Trophoblast cell (in vitro differentiated cells and primary cell): ENCODE measurements around the gene GEMIN8.

Experiments used
- DNase-seq, 2 donors: peaks; one replicate each; pipeline ENCODE4 v3.0.0-alpha.2; 2016
- H2AFZ ChIP-seq: 2 replicates; pipeline ENCODE4 v1.6.1; 2013; ENCODE audit warnings: low read length, moderate library complexity, mild to moderate bottlenecking; ENCODE audit not compliant: insufficient read depth, poor library complexity
- H2AK5ac ChIP-seq: 2 replicates; pipeline ENCODE4 v1.6.1; 2013; ENCODE audit warnings: mild to moderate bottlenecking, low read length
- H2BK120ac ChIP-seq: 2 replicates; pipeline ENCODE4 v1.6.1; 2013; ENCODE audit warnings: low read length, mild to moderate bottlenecking, moderate library complexity; ENCODE audit not compliant: insufficient read depth, poor library complexity
- H2BK12ac ChIP-seq: 2 replicates; pipeline ENCODE4 v1.6.1; 2013; ENCODE audit warnings: mild to moderate bottlenecking, low read length, moderate library complexity
- H2BK5ac ChIP-seq: 2 replicates; pipeline ENCODE4 v1.6.1; 2013; ENCODE audit warnings: low read length, low read depth, moderate library complexity, mild to moderate bottlenecking; ENCODE audit not compliant: poor library complexity
- H3K14ac ChIP-seq: 2 replicates; pipeline ENCODE4 v1.6.1; 2013; ENCODE audit warnings: mild to moderate bottlenecking, low read length
- H3K18ac ChIP-seq: 2 replicates; pipeline ENCODE4 v1.6.1; 2013; ENCODE audit warnings: mild to moderate bottlenecking, low read length
- H3K23ac ChIP-seq: 2 replicates; pipeline ENCODE4 v1.6.1; 2013; ENCODE audit warnings: low read length
- H3K27ac ChIP-seq: 2 replicates; pipeline ENCODE4 v1.5.1; 2013; ENCODE audit warnings: low read depth, mild to moderate bottlenecking, inconsistent platforms, low read length, moderate library complexity
- H3K27me3 ChIP-seq: 2 replicates; pipeline ENCODE4 v1.6.1; 2013; ENCODE audit warnings: inconsistent platforms, mild to moderate bottlenecking, low read length, moderate library complexity; ENCODE audit not compliant: insufficient read depth
- H3K36me3 ChIP-seq, 2 experiments: 1 replicate in 1 of 2; 2 replicates in 1 of 2; pipeline ENCODE4 v1.6.1; 2013; ENCODE audit warnings: low read length in 2 of 2, mild to moderate bottlenecking in 2 of 2, moderate library complexity in 1 of 2; ENCODE audit not compliant: insufficient read depth in 2 of 2, control insufficient read depth in 1 of 2
- H3K4ac ChIP-seq: 2 replicates; pipeline ENCODE4 v1.6.1; 2013; ENCODE audit warnings: low read depth, mild to moderate bottlenecking, low read length, moderate library complexity
- H3K4me1 ChIP-seq, 2 experiments: 1 replicate in 1 of 2; 2 replicates in 1 of 2; pipeline ENCODE4 v1.6.1; 2013; ENCODE audit warnings: low read length in 2 of 2, mild to moderate bottlenecking in 2 of 2, moderate library complexity in 1 of 2; ENCODE audit not compliant: insufficient read depth in 2 of 2, control insufficient read depth in 1 of 2
- H3K4me2 ChIP-seq: 2 replicates; pipeline ENCODE4 v1.6.1; 2013; ENCODE audit warnings: inconsistent platforms, mild to moderate bottlenecking, low read length, moderate library complexity
- H3K4me3 ChIP-seq: 2 replicates; pipeline ENCODE4 v1.5.1; 2013; ENCODE audit warnings: mild to moderate bottlenecking, low read depth, low read length, inconsistent platforms
- H3K79me1 ChIP-seq: one replicate; pipeline ENCODE4 v1.6.1; 2013; ENCODE audit warnings: low read length
- H3K79me2 ChIP-seq: 2 replicates; pipeline ENCODE4 v1.6.1; 2013; ENCODE audit warnings: low read length, mild to moderate bottlenecking; ENCODE audit not compliant: control insufficient read depth, insufficient read depth, poor library complexity
- H3K9ac ChIP-seq: 2 replicates; pipeline ENCODE4 v1.6.1; 2013; ENCODE audit warnings: mild to moderate bottlenecking, low read length
- H3K9me3 ChIP-seq: 2 replicates; pipeline ENCODE4 v1.6.1; 2013; ENCODE audit warnings: low read depth, mild to moderate bottlenecking, control low read depth, inconsistent platforms, low read length; ENCODE audit not compliant: insufficient read depth
- H4K12ac ChIP-seq: 2 replicates; pipeline ENCODE4 v1.6.1; 2013; ENCODE audit warnings: low read depth, mild to moderate bottlenecking, low read length, moderate library complexity
- H4K8ac ChIP-seq: 2 replicates; pipeline ENCODE4 v1.6.1; 2013; ENCODE audit warnings: low read depth, mild to moderate bottlenecking, low read length, moderate library complexity
- H4K91ac ChIP-seq: one replicate; pipeline ENCODE4 v1.6.1; 2013; ENCODE audit warnings: low read depth, mild to moderate bottlenecking, low read length, moderate library complexity
- WGBS: extraction: QIAGEN DNeasy Blood & Tissue Kit; methylation state at CpG from one replicate; pipeline ENCODE4 v1.1.7; 2013; ENCODE audit warnings: missing lambda C conversion rate; ENCODE audit not compliant: insufficient read length, insufficient coverage; ENCODE audit errors: extremely low coverage; 5-methylcytosine and 5-hydroxymethylcytosine counted together

Gene GEMIN8

GRCh38 chrX:14051416-14051815 is 21.7 kb upstream of the GEMIN8 start:
- no peak overlapping the region for H2BK12ac ChIP-seq
- no peak overlapping the region for H2AFZ ChIP-seq
- no CpG with 5 or more reads among the region's 5 CpGs for WGBS
- H4K12ac ChIP-seq, result no peak overlapping the region
- H3K9ac ChIP-seq, result no peak overlapping the region
- H4K91ac ChIP-seq, result no peak overlapping the region
- H2BK120ac ChIP-seq, result no peak overlapping the region
- H3K9me3 ChIP-seq, result no peaks in the 10 kb centered on the region
- no peak overlapping the region for H3K27ac ChIP-seq
- no peak overlapping the region for H2BK5ac ChIP-seq
- H3K79me1 ChIP-seq, result no peaks in the 10 kb centered on the region
- H2AK5ac ChIP-seq, result no peak overlapping the region
- no peak overlapping the region for H3K4me2 ChIP-seq
- H3K18ac ChIP-seq, result no peak overlapping the region
- H4K8ac ChIP-seq, result no peak overlapping the region
- no peaks in the 10 kb centered on the region for H3K4me1 ChIP-seq
- no peaks in the 10 kb centered on the region for H3K36me3 ChIP-seq
- H3K27me3 ChIP-seq, result no peaks in the 10 kb centered on the region
- H3K14ac ChIP-seq, result no peak overlapping the region
- no peak overlapping the region for H3K4me3 ChIP-seq
- no peaks in the 10 kb centered on the region for H3K79me2 ChIP-seq
- no peak overlapping the region for H3K23ac ChIP-seq
- no peak for DNase-seq
- H3K4ac ChIP-seq, result no peak overlapping the region

- no CpG with 5 or more reads among the region's 1 CpG for WGBS
- H2AFZ ChIP-seq, result no peak overlapping the region
- no peak overlapping the region for H4K91ac ChIP-seq
These were observed 21.0 kb upstream of the GEMIN8 start for GRCh38 chrX:14050709-14051108.

GRCh38 chrX:14043209-14043608 is 13.5 kb upstream of the GEMIN8 start:
- Histone ChIP-seq H2AK5ac (no peak overlapping the region), H2BK120ac (no peak overlapping the region), H3K4me1 (no peaks in the 10 kb centered on the region), H3K27ac (no peak overlapping the region), H3K14ac (no peak overlapping the region), H2BK12ac (no peak overlapping the region), H4K8ac (no peak overlapping the region), H3K27me3 (no peaks in the 10 kb centered on the region), H2BK5ac (no peak overlapping the region), H3K9ac (no peak overlapping the region), H3K4me3 (no peak overlapping the region), H2AFZ (no peak overlapping the region), H3K4me2 (no peak overlapping the region), H3K23ac (no peak overlapping the region), H3K79me2 (no peaks in the 10 kb centered on the region), H3K79me1 (no peaks in the 10 kb centered on the region), H3K4ac (no peak overlapping the region), H3K18ac (no peak overlapping the region), H3K36me3 (no peaks in the 10 kb centered on the region), H4K91ac (no peak overlapping the region), H4K12ac (no peak overlapping the region), H3K9me3 (no peaks in the 10 kb centered on the region)
- no peak for DNase-seq

More at GRCh38 chrX:14050709-14051108, 21.0 kb upstream of the GEMIN8 start:
- H3K36me3 ChIP-seq, result no peaks in the 10 kb centered on the region
- no peak overlapping the region for H3K9ac ChIP-seq
- no peak overlapping the region for H3K14ac ChIP-seq
- H3K4me1 ChIP-seq, result no peaks in the 10 kb centered on the region
- no peaks in the 10 kb centered on the region for H3K9me3 ChIP-seq
- no peak overlapping the region for H3K23ac ChIP-seq
- DNase-seq, result no peak
- H2BK5ac ChIP-seq, result no peak overlapping the region
- H3K27ac ChIP-seq, result no peak overlapping the region
- H3K18ac ChIP-seq, result no peak overlapping the region
- H3K4me3 ChIP-seq, result no peak overlapping the region
- no peaks in the 10 kb centered on the region for H3K79me1 ChIP-seq
- no peaks in the 10 kb centered on the region for H3K79me2 ChIP-seq
- H2AK5ac ChIP-seq, result no peak overlapping the region
- no peak overlapping the region for H2BK12ac ChIP-seq
- H4K12ac ChIP-seq, result no peak overlapping the region
- no peak overlapping the region for H3K4me2 ChIP-seq
- H3K27me3 ChIP-seq, result no peaks in the 10 kb centered on the region
- H4K8ac ChIP-seq, result no peak overlapping the region
- H3K4ac ChIP-seq, result no peak overlapping the region
- no peak overlapping the region for H2BK120ac ChIP-seq

- H2AK5ac ChIP-seq, result no peak overlapping the region
- H3K18ac ChIP-seq, result no peak overlapping the region
- H3K27ac ChIP-seq, result no peak overlapping the region
- H3K79me1 ChIP-seq, result no peaks in the 10 kb centered on the region
- H3K9ac ChIP-seq, result no peak overlapping the region
- H2AFZ ChIP-seq, result no peak overlapping the region
- no peak overlapping the region for H3K4ac ChIP-seq
- no peak overlapping the region for H2BK120ac ChIP-seq
- no peaks in the 10 kb centered on the region for H3K79me2 ChIP-seq
- no CpG with 5 or more reads among the region's 3 CpGs for WGBS
- no peaks in the 10 kb centered on the region for H3K9me3 ChIP-seq
- H3K14ac ChIP-seq, result no peak overlapping the region
- H2BK5ac ChIP-seq, result no peak overlapping the region
- H3K4me1 ChIP-seq, result no peaks in the 10 kb centered on the region
- H2BK12ac ChIP-seq, result no peak overlapping the region
- no peak overlapping the region for H3K4me2 ChIP-seq
- H4K91ac ChIP-seq, result no peak overlapping the region
- no peaks in the 10 kb centered on the region for H3K36me3 ChIP-seq
- no peak overlapping the region for H3K4me3 ChIP-seq
- no peak overlapping the region for H3K23ac ChIP-seq
- H3K27me3 ChIP-seq, result no peaks in the 10 kb centered on the region
- no peak overlapping the region for H4K12ac ChIP-seq
- DNase-seq, result peak; percentile 43 to 82
- no peak overlapping the region for H4K8ac ChIP-seq
These were observed 9.7 kb upstream of the GEMIN8 start for GRCh38 chrX:14039344-14039743.
